GM12878 (cell line): ENCODE results near the gene POT1. TPM values are rescaled to one million over a fixed set of nuclear protein-coding genes. Genes with fewer than 3 reads are reported as not detected.

Experiments used
- BCL3 ChIP-seq: IDR thresholded peaks from 2 replicates; pipeline ENCODE4 v1.6.1; 2011; ENCODE audit warnings: borderline replicate concordance, low read depth, mild to moderate bottlenecking, moderate library complexity, low read length; ENCODE audit not compliant: insufficient read depth, poor library complexity, severe bottlenecking
- HDAC2 ChIP-seq: fragments of 200-600 bp; sonication (generic); IDR thresholded peaks from 2 replicates; pipeline ENCODE4 v1.6.1; 2017
- IRF3 ChIP-seq: fragments of 450-650 bp; IDR thresholded peaks from 2 replicates; pipeline ENCODE4 v1.6.1; 2014; ENCODE audit warnings: mild to moderate bottlenecking
- REST ChIP-seq: IDR thresholded peaks from 2 replicates; pipeline ENCODE4 v1.6.1; 2012; ENCODE audit warnings: mild to moderate bottlenecking, low read depth, low read length
- ZBTB11 ChIP-seq: fragments of 450-650 bp; formaldehyde crosslinking; IDR thresholded peaks from 2 replicates; pipeline ENCODE4 v1.5.0; 2022; ENCODE audit warnings: mild to moderate bottlenecking, missing genetic modification characterization
- polyA plus RNA-seq, 11 experiments: library from polyadenylated mRNA; depleted of rRNA in 4 of 11; unstranded in 6 of 11; stranded (reverse) in 5 of 11; fragments of >200 nt; fragmentation: Nextera tagmentation in 4 of 11; fragmentation: Illumina TruSeq in 1 of 11; extraction: Ambion mirVana in 4 of 11; extraction: Trizol in 1 of 11; gene quantifications; 1 replicate in 1 of 11; 2 replicates in 10 of 11; pipeline versions ENCODE4 v1.2.1 to v1.2.3, GENCODE V29; 2011 to 2016; ENCODE audit warnings: inconsistent platforms in 2 of 11, missing spikeins in 2 of 11, low read depth in 1 of 11
- total RNA-seq, 4 experiments: library from RNA; depleted of rRNA in 3 of 4; stranded (reverse); fragments of >200 nt in 3 of 4; fragmentation: Illumina TruSeq in 1 of 4; extraction: Trizol in 1 of 4; gene quantifications; 2 replicates each; pipeline versions ENCODE4 v1.2.1 to v1.2.3, GENCODE V29; 2013 to 2021
- TF ChIP-seq, protein P1 (sequence below): fragments of 450-650 bp; IDR thresholded peaks from 2 replicates; pipeline ENCODE4 v1.6.1; 2017; ENCODE audit warnings: mild to moderate bottlenecking, moderate library complexity

POT1 gene
- total and polyA plus RNA-seq, 10 of the 15 experiments (the other 5 are each of a cell fraction or from before 2014, with no cell fraction given), result 16.3 to 87.0 (median 33.9) TPM

GRCh38 chr7:124785994-124786393 lies 143.6 kb downstream of the POT1 start (continued):
- TF ChIP-seq, protein P1, sequence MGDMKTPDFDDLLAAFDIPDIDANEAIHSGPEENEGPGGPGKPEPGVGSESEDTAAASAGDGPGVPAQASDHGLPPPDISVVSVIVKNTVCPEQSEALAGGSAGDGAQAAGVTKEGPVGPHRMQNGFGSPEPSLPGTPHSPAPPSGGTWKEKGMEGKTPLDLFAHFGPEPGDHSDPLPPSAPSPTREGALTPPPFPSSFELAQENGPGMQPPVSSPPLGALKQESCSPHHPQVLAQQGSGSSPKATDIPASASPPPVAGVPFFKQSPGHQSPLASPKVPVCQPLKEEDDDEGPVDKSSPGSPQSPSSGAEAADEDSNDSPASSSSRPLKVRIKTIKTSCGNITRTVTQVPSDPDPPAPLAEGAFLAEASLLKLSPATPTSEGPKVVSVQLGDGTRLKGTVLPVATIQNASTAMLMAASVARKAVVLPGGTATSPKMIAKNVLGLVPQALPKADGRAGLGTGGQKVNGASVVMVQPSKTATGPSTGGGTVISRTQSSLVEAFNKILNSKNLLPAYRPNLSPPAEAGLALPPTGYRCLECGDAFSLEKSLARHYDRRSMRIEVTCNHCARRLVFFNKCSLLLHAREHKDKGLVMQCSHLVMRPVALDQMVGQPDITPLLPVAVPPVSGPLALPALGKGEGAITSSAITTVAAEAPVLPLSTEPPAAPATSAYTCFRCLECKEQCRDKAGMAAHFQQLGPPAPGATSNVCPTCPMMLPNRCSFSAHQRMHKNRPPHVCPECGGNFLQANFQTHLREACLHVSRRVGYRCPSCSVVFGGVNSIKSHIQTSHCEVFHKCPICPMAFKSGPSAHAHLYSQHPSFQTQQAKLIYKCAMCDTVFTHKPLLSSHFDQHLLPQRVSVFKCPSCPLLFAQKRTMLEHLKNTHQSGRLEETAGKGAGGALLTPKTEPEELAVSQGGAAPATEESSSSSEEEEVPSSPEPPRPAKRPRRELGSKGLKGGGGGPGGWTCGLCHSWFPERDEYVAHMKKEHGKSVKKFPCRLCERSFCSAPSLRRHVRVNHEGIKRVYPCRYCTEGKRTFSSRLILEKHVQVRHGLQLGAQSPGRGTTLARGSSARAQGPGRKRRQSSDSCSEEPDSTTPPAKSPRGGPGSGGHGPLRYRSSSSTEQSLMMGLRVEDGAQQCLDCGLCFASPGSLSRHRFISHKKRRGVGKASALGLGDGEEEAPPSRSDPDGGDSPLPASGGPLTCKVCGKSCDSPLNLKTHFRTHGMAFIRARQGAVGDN, result no peak
- TF ChIP-seq ZBTB11 (no peak), IRF3 (no peak), HDAC2 (no peak), BCL3 (no peak), REST (no peak)
